Keratinocyte (primary cell): ENCODE measurements around the gene C5orf24.

ENCODE experiments used
- CTCF ChIP-seq, 3 experiments: IDR thresholded peaks in 1 of 3; conservative IDR thresholded peaks in 1 of 3; optimal IDR thresholded peaks in 1 of 3; 2 replicates in 2 of 3; 3 replicates in 1 of 3; pipeline versions ENCODE3 to v1.5.1; 2011; ENCODE audit warnings: low read length in 3 of 3, mild to moderate bottlenecking in 3 of 3, moderate library complexity in 2 of 3, control low read depth in 1 of 3, inconsistent platforms in 1 of 3; ENCODE audit not compliant: insufficient read depth in 2 of 3; ENCODE audit errors: extremely low read depth in 1 of 3
- EZH2 ChIP-seq: IDR thresholded peaks from one replicate; pipeline ENCODE4 v1.6.1; 2012; ENCODE audit warnings: inconsistent platforms, mild to moderate bottlenecking, low read length, moderate library complexity

GRCh38 chr5:134906811-134907210 is 61.0 kb downstream of the C5orf24 start:
- TF ChIP-seq CTCF (optimal IDR thresholded peaks at IDR 0.05 in 1 of 3, IDR thresholded peaks at IDR 0.05 in 1 of 3, conservative IDR thresholded peaks at IDR 0.05 in 1 of 3; ENCODE audit: extremely low read depth in 1 of 3, insufficient read depth in 2 of 3, low read length in 3 of 3) = no peak
- TF ChIP-seq EZH2 = no peak
